ENCODE data around the gene PLXNB2. TPM values are rescaled to one million over a fixed set of nuclear protein-coding genes. Genes with fewer than 3 reads are reported as not detected.

The PLXNB2 gene
- total RNA-seq, 3 donors from 2014 or later (not counting 1 experiment from before 2014, with no cell fraction given), result 6.0 to 34.7 (median 18.9) TPM

DNA sequence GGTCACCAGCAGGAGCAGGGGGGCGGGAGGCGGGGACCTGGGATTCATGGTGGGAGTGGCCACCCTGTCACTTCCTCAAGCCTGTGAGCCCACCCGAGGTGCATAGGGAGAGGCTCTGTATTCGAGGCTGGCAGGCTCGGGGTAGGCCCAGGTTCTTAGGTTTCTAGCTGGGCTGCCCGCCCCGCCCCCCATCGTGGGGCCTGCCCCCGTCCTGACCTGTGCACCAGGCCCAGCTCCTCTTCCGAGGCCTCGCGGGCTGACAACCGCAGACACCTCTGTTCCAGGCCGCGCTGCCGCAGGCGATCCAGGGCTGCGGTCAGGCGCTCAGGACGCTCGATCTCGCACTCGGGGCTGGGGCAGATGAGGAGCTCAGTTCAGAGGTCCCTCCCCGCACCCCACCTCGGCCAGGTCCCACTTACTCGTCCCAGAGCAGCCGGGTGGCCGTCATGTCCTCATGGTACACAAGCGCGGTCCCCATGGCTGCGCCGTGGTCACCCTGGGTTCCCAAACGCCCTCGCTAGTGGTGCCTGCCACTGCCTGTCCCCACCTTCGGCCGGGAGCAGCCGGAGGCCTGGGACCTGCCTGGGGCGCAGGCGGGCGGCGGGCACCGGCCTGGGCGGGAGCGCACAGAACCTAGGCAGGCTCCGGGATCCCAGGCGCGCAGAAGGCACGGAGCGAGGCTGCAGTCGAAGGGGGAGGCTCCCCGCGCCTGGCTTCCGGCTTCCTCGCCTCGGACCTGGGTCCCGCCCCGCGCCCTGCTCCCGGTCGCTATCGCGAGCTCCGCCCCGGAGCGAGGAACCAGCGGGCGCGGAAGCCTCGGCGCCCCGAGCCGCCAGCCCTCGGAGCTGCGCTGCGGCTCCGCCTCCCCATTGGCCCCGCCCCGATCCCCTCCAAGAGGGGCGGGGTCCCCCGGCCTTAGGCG is 56.6 kb downstream of the PLXNB2 start, which contains the start of gene HDAC10:
Gene HDAC10 (minus strand): TSS at position 711 of the 922 bp plus-strand sequence. CDS start 233 bp downstream, at position 478.
- peak within 1 kb of the TSS; percentile 80 for H3K4me3 ChIP-seq (ENCODE audit: low read length)
- WGBS (ENCODE audit: insufficient coverage), result under 1% methylated on average over 81 of the region's 81 CpGs

DNA sequence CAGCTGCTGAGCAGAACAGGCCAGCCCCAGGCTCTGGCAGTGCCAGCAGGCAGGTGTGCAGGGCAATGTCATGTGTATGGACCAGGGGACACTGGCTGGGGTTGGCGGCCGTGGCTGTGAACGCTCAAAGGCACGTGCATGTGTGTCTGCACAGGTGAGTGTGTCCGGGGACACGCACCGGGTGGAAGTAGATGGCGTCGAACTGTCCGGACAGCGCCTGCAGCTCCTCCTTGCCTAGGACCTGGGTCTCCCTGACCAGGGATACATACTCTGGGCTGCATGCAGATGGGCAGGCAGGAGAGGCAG is 57.2 kb downstream of the PLXNB2 start:
- H3K27ac ChIP-seq (ENCODE audit: low read length), result peak overlapping the region; percentile 68
- intact Hi-C loops (cut with micrococcal nuclease), result loop anchor here (5.0 kb wide), 3 partner anchors 77 to 442 kb away; partner anchors contain the start of gene DENND6B
- no peaks in the 10 kb centered on the region for H3K9me3 Mint-ChIP-seq
- peak overlapping the region; percentile 72 for H3K4me3 Mint-ChIP-seq
- TF ChIP-seq, protein P1, sequence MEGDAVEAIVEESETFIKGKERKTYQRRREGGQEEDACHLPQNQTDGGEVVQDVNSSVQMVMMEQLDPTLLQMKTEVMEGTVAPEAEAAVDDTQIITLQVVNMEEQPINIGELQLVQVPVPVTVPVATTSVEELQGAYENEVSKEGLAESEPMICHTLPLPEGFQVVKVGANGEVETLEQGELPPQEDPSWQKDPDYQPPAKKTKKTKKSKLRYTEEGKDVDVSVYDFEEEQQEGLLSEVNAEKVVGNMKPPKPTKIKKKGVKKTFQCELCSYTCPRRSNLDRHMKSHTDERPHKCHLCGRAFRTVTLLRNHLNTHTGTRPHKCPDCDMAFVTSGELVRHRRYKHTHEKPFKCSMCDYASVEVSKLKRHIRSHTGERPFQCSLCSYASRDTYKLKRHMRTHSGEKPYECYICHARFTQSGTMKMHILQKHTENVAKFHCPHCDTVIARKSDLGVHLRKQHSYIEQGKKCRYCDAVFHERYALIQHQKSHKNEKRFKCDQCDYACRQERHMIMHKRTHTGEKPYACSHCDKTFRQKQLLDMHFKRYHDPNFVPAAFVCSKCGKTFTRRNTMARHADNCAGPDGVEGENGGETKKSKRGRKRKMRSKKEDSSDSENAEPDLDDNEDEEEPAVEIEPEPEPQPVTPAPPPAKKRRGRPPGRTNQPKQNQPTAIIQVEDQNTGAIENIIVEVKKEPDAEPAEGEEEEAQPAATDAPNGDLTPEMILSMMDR (IDR thresholded peaks at IDR 0.05), result no peak
- DNase-seq, result no peak
- WGBS (ENCODE audit: insufficient coverage), result 82% methylated on average over 11 of the region's 11 CpGs
- no peaks in the 10 kb centered on the region for H3K9me3 ChIP-seq (ENCODE audit: control insufficient read depth, insufficient read depth, low read length)
- H3K27ac Mint-ChIP-seq, result peak overlapping the region in 1 of 2 donors; percentile 62
- ATAC-seq, result no peak
- no peaks in the 10 kb centered on the region for H3K27me3 ChIP-seq (ENCODE audit: control insufficient read depth, insufficient read depth, low read length)
- peaks cover under 1 to 17% of the 10 kb centered on the region in 2 donors for H3K4me1 Mint-ChIP-seq
- peaks cover 21% of the 10 kb centered on the region for H3K36me3 ChIP-seq (ENCODE audit: control insufficient read depth, insufficient read depth, low read length)
- peaks cover 58% of the 10 kb centered on the region for H3K4me1 ChIP-seq (ENCODE audit: control insufficient read depth, insufficient read depth, low read length)
- H3K4me3 ChIP-seq (ENCODE audit: low read length), result peak overlapping the region; percentile 80
- no peaks in the 10 kb centered on the region for H3K27me3 Mint-ChIP-seq (ENCODE audit: low read depth in 2 of 2)
- H3K36me3 Mint-ChIP-seq, result no peaks in the 10 kb centered on the region

More for the DNA sequence above, 56.6 kb downstream of the PLXNB2 start, which contains the start of gene HDAC10:
- Mint-ChIP-seq H3K4me1 (peaks cover 0 to 17% of the 10 kb centered on the region in 2 donors), H3K36me3 (no peaks in the 10 kb centered on the region), H3K27ac (peak within 1 kb of the TSS in 1 of 2 donors; percentile 62), H3K9me3 (no peaks in the 10 kb centered on the region), H3K27me3 (ENCODE audit: low read depth in 2 of 2) (no peaks in the 10 kb centered on the region), H3K4me3 (peak within 1 kb of the TSS; percentile 74)
- intact Hi-C loops (cut with micrococcal nuclease), result loop anchor here (5.0 kb wide), 3 partner anchors 76 to 441 kb away; partner anchors contain the start of gene DENND6B
- TF ChIP-seq, protein P1 (IDR thresholded peaks at IDR 0.05), result no peak
- Histone ChIP-seq H3K27me3 (ENCODE audit: control insufficient read depth, insufficient read depth, low read length) (no peaks in the 10 kb centered on the region), H3K36me3 (ENCODE audit: control insufficient read depth, insufficient read depth, low read length) (peaks cover 21% of the 10 kb centered on the region), H3K9me3 (ENCODE audit: control insufficient read depth, insufficient read depth, low read length) (no peaks in the 10 kb centered on the region), H3K4me1 (ENCODE audit: control insufficient read depth, insufficient read depth, low read length) (peaks cover 52% of the 10 kb centered on the region), H3K27ac (ENCODE audit: low read length) (peak within 1 kb of the TSS; percentile 68)
- DNase-seq (peak; percentile 60 to 90), ATAC-seq (peak; percentile 58 to 64 (median 64))

DNA sequence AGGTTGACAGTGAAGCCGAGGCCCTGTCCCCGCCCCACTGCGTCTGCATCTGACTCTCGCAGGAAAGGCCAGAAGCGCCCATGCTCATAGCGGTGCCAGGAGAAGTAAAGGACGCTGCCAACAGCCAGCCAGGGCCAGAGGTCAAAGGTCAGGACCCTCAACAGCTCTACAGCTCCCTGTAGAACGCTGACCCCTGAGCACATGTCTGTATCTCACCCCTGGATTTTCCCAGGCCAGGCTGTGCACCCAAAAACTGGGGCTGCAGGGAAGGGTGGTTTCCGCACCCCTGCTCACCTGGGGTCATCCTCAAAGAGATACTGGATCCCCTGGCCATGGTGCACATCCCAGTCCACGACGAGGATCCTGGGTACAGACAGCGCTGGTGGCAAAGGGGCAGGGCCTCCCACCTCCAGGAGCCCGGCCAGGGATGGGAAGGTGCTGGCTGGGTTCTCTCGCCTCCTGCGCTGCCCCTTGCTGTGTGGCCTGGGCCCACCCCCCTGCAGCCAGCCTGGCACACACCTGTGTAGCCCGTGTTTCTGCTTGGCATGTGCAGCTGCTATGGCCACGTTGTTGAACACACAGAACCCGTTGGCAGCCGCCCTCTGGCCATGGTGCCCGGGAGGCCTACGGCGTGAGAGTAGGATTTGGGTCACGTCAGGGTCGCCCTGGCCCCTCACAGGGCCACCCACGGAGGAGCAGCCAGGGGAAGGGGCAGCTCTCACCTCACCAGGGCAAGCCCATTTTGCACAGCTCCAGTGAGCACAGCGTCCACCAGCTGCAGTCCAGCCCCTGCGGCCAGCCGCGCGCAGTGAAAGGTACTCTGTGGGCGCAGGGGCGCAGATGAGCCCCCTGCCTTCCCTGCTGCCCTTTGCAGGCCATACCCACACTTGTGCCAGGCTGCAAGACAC is 57.9 kb downstream of the PLXNB2 start:
- ATAC-seq, result no peak
- H3K4me1 ChIP-seq (ENCODE audit: control insufficient read depth, insufficient read depth, low read length), result peaks cover 59% of the 10 kb centered on the region
- no peaks in the 10 kb centered on the region for H3K27me3 ChIP-seq (ENCODE audit: control insufficient read depth, insufficient read depth, low read length)
- Mint-ChIP-seq H3K36me3 (no peaks in the 10 kb centered on the region), H3K27me3 (ENCODE audit: low read depth in 2 of 2) (no peaks in the 10 kb centered on the region), H3K27ac (peak overlapping the region in 1 of 2 donors; percentile 62), H3K4me3 (peak overlapping the region; percentile 72), H3K4me1 (peaks cover 6 to 23% of the 10 kb centered on the region in 2 donors), H3K9me3 (no peaks in the 10 kb centered on the region)
- intact Hi-C loops (cut with micrococcal nuclease), result loop anchor here (5.0 kb wide), 3 partner anchors 78 to 443 kb away; partner anchors contain the start of gene DENND6B
- TF ChIP-seq, protein P1 (IDR thresholded peaks at IDR 0.05), result no peak
- no peak overlapping the region for H3K4me3 ChIP-seq (ENCODE audit: low read length)
- H3K9me3 ChIP-seq (ENCODE audit: control insufficient read depth, insufficient read depth, low read length), result no peaks in the 10 kb centered on the region
- H3K36me3 ChIP-seq (ENCODE audit: control insufficient read depth, insufficient read depth, low read length), result peaks cover 21% of the 10 kb centered on the region
- no peak for DNase-seq
- 95% methylated on average over 32 of the region's 32 CpGs for WGBS (ENCODE audit: insufficient coverage)
- H3K27ac ChIP-seq (ENCODE audit: low read length), result peak overlapping the region; percentile 68

Measured in natural killer cell (primary cell).